Suprapubic skin (tissue), 4 donors: Measurements from ENCODE around the gene SIK3. TPM values are rescaled to one million over a fixed set of nuclear protein-coding genes. Genes with fewer than 3 reads are reported as not detected.

ENCODE experiments used
- DNase-seq, 2 donors: peaks; one replicate each; pipeline ENCODE4 v3.0.0-alpha.2; 2019; ENCODE audit warnings: low spot score in 2 of 2
- H3K27ac ChIP-seq: fragments of 200-600 bp; sonication (generic); one replicate; pipeline ENCODE4 v1.5.1; 2019
- H3K27me3 ChIP-seq: fragments of 200-600 bp; sonication (generic); one replicate; pipeline ENCODE4 v1.5.1; 2019
- H3K36me3 ChIP-seq: fragments of 200-600 bp; sonication (generic); one replicate; pipeline ENCODE4 v1.5.1; 2019
- H3K4me1 ChIP-seq: fragments of 200-600 bp; sonication (generic); one replicate; pipeline ENCODE4 v1.5.1; 2019
- H3K4me3 ChIP-seq: fragments of 200-600 bp; sonication (generic); one replicate; pipeline ENCODE4 v1.5.1; 2019; ENCODE audit warnings: mild to moderate bottlenecking
- H3K9me3 ChIP-seq: fragments of 200-600 bp; sonication (generic); one replicate; pipeline ENCODE4 v1.5.1; 2019
- EP300 ChIP-seq: sonication (generic); formaldehyde crosslinking; IDR thresholded peaks from one replicate; pipeline ENCODE4 v1.6.1; 2017; ENCODE audit warnings: antibody characterized with exemption
- POLR2A ChIP-seq, 2 donors: fragments of 450-650 bp; IDR thresholded peaks; one replicate each; pipeline ENCODE4 v1.6.1; 2017; ENCODE audit warnings: antibody characterized with exemption in 2 of 2, mild to moderate bottlenecking in 2 of 2, moderate library complexity in 2 of 2
- POLR2AphosphoS5 ChIP-seq, 3 donors: sonication (generic); formaldehyde crosslinking; IDR thresholded peaks; one replicate each; pipeline ENCODE4 v1.6.1; 2017; ENCODE audit warnings: antibody characterized with exemption in 3 of 3
- WGBS: methylation state at CpG from one replicate; pipeline ENCODE4 v1.1.5; 2018; 5-methylcytosine and 5-hydroxymethylcytosine counted together
- total RNA-seq, 4 donors: library from RNA; depleted of rRNA; stranded (reverse); fragments of >200 nt; gene quantifications; one replicate each; pipeline ENCODE4 v1.1.0, GENCODE V29; 2016
- TF ChIP-seq, protein P1 (sequence below), 2 donors: fragments of 200-600 bp in 1 of 2; fragments of 450-650 bp in 1 of 2; sonication (generic) in 1 of 2; IDR thresholded peaks; one replicate each; pipeline ENCODE4 v1.5.1; 2016 to 2019; ENCODE audit warnings: antibody characterized with exemption in 2 of 2, mild to moderate bottlenecking in 1 of 2, moderate library complexity in 1 of 2

The SIK3 gene
- total RNA-seq, 4 donors from 2014 or later: 31.6 to 60.8 (median 37.5) TPM

DNA sequence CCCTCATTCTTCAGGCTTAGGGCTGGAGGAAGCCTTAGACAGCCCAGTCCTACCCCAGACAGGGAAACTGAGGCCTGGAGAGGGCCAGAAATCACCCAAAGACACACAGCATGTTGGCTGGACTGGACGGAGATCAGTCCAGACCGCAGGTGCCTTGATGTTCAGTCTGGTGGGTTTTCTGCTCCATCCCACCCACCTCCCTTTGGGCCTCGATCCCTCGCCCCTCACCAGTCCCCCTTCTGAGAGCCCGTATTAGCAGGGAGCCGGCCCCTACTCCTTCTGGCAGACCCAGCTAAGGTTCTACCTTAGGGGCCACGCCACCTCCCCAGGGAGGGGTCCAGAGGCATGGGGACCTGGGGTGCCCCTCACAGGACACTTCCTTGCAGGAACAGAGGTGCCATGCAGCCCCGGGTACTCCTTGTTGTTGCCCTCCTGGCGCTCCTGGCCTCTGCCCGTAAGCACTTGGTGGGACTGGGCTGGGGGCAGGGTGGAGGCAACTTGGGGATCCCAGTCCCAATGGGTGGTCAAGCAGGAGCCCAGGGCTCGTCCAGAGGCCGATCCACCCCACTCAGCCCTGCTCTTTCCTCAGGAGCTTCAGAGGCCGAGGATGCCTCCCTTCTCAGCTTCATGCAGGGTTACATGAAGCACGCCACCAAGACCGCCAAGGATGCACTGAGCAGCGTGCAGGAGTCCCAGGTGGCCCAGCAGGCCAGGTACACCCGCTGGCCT lies 267.9 kb downstream of the SIK3 start:
- H3K4me1 ChIP-seq: peaks cover 2% of the 10 kb centered on the region
- no peaks in the 10 kb centered on the region for H3K27me3 ChIP-seq
- H3K9me3 ChIP-seq: no peaks in the 10 kb centered on the region
- WGBS: 94% methylated on average over 12 of the region's 17 CpGs
- TF ChIP-seq POLR2AphosphoS5 (IDR thresholded peaks at IDR 0.05): no peak
- TF ChIP-seq, protein P1, sequence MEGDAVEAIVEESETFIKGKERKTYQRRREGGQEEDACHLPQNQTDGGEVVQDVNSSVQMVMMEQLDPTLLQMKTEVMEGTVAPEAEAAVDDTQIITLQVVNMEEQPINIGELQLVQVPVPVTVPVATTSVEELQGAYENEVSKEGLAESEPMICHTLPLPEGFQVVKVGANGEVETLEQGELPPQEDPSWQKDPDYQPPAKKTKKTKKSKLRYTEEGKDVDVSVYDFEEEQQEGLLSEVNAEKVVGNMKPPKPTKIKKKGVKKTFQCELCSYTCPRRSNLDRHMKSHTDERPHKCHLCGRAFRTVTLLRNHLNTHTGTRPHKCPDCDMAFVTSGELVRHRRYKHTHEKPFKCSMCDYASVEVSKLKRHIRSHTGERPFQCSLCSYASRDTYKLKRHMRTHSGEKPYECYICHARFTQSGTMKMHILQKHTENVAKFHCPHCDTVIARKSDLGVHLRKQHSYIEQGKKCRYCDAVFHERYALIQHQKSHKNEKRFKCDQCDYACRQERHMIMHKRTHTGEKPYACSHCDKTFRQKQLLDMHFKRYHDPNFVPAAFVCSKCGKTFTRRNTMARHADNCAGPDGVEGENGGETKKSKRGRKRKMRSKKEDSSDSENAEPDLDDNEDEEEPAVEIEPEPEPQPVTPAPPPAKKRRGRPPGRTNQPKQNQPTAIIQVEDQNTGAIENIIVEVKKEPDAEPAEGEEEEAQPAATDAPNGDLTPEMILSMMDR (IDR thresholded peaks at IDR 0.05): no peak
- no peak for TF ChIP-seq POLR2A (IDR thresholded peaks at IDR 0.05)
- no peak for TF ChIP-seq EP300
- no peak overlapping the region for H3K4me3 ChIP-seq
- no peak overlapping the region for H3K27ac ChIP-seq
- H3K36me3 ChIP-seq: no peaks in the 10 kb centered on the region
- no peak for DNase-seq

DNA sequence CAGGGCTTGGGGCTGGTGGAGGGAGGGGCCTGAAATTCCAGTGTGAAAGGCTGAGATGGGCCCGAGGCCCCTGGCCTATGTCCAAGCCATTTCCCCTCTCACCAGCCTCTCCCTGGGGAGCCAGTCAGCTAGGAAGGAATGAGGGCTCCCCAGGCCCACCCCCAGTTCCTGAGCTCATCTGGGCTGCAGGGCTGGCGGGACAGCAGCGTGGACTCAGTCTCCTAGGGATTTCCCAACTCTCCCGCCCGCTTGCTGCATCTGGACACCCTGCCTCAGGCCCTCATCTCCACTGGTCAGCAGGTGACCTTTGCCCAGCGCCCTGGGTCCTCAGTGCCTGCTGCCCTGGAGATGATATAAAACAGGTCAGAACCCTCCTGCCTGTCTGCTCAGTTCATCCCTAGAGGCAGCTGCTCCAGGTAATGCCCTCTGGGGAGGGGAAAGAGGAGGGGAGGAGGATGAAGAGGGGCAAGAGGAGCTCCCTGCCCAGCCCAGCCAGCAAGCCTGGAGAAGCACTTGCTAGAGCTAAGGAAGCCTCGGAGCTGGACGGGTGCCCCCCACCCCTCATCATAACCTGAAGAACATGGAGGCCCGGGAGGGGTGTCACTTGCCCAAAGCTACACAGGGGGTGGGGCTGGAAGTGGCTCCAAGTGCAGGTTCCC lies 268.6 kb downstream of the SIK3 start, which contains the start of gene APOC3:
TSS of gene APOC3 (plus strand) at position 383 of the 659 bp plus-strand sequence. CDS start 676 bp downstream, outside the sequence.
- Histone ChIP-seq H3K27me3 (no peaks in the 10 kb centered on the region), H3K4me1 (no peaks in the 10 kb centered on the region), H3K9me3 (no peaks in the 10 kb centered on the region), H3K27ac (no peak within 1 kb of the TSS), H3K36me3 (no peaks in the 10 kb centered on the region), H3K4me3 (no peak within 1 kb of the TSS)
- 73% methylated on average over 9 of the region's 9 CpGs for WGBS
- TF ChIP-seq POLR2AphosphoS5 (IDR thresholded peaks at IDR 0.05): no peak
- no peak for DNase-seq

DNA sequence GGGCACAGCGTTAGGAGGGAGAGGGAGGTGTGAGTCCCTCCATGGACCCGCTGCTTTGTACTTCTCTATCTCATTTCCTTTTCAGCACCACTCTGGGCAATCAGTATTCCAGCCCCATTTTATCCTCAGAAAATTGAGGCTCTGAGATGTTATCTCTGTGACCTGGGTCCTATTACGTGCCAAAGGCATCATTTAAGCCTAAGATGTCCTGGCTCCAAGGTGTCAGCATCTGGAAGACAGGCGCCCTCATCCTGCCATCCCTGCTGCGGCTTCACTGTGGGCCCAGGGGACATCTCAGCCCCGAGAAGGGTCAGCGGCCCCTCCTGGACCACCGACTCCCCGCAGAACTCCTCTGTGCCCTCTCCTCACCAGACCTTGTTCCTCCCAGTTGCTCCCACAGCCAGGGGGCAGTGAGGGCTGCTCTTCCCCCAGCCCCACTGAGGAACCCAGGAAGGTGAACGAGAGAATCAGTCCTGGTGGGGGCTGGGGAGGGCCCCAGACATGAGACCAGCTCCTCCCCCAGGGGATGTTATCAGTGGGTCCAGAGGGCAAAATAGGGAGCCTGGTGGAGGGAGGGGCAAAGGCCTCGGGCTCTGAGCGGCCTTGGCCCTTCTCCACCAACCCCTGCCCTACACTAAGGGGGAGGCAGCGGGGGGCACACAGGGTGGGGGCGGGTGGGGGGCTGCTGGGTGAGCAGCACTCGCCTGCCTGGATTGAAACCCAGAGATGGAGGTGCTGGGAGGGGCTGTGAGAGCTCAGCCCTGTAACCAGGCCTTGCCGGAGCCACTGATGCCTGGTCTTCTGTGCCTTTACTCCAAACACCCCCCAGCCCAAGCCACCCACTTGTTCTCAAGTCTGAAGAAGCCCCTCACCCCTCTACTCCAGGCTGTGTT lies 269.4 kb downstream of the SIK3 start:
- no peak for DNase-seq
- no peak overlapping the region for H3K27ac ChIP-seq
- H3K9me3 ChIP-seq: no peaks in the 10 kb centered on the region
- no peaks in the 10 kb centered on the region for H3K4me1 ChIP-seq
- H3K36me3 ChIP-seq: no peaks in the 10 kb centered on the region
- 61% methylated on average over 14 of the region's 16 CpGs for WGBS
- no peaks in the 10 kb centered on the region for H3K27me3 ChIP-seq
- no peak overlapping the region for H3K4me3 ChIP-seq
- TF ChIP-seq EP300: no peak
- TF ChIP-seq POLR2A (IDR thresholded peaks at IDR 0.05): no peak

DNA sequence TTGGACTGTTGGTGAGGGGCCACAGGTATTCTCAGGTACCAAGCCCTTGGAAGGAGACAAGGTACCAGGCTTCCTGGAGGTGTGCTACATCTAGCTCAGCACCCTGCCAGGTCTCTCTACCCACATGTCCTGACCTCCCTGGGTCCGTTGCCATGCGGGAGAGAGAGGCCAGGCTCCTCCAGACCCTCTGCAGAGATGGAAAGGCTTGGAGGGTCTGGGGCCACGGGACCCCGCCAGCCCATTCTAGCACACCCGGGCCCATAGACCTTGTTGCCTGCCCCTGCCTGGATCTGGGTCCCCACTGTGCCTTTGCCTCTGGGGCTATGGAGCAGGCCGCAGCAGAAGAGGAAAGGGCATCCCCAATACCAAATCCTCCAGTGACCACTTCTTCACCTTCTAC lies 270.8 kb downstream of the SIK3 start:
- Histone ChIP-seq H3K27me3 (no peaks in the 10 kb centered on the region), H3K27ac (no peak overlapping the region), H3K9me3 (no peaks in the 10 kb centered on the region), H3K4me3 (no peak overlapping the region), H3K36me3 (no peaks in the 10 kb centered on the region), H3K4me1 (no peaks in the 10 kb centered on the region)
- TF ChIP-seq, protein P1 (IDR thresholded peaks at IDR 0.05): no peak
- TF ChIP-seq POLR2AphosphoS5 (IDR thresholded peaks at IDR 0.05): no peak
- no peak for TF ChIP-seq EP300
- TF ChIP-seq POLR2A (IDR thresholded peaks at IDR 0.05): no peak
- WGBS: 86% methylated on average over 6 of the region's 6 CpGs
- no peak for DNase-seq

DNA sequence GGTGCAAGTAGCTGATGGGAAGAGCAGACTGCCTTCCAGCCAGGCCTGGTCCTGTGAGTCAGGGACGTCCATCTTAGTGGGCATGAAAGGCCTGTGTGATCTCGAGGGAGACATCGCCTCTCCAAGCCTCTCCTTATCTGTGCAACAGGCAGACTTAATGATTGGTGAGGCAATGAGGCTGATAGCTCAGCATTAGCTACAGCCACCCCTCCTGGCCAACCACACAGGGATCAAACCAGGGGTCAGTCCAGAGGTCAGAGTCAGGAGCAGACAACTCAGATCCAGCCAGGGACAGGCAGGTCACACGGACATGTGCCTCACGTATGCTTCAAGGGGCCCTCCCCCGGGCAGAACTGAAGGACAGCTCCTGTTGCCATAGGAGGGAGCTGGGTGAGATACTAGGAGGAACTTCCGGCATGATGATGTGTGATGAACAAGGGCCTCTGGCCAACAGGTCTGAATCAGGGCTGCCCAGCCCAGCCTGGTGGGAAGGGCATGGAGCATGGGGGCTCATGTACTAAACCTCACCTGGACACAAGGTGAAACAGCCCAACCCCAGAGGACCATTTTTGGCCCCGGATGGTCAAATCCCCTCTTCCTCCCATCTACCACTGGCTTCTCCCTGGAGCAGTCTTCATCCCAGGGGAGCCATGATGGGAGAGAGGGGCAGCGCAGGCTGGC lies 271.3 kb downstream of the SIK3 start:
- WGBS: 70% methylated on average over 4 of the region's 9 CpGs
- DNase-seq: no peak
- no peaks in the 10 kb centered on the region for H3K4me1 ChIP-seq
- H3K4me3 ChIP-seq: no peak overlapping the region
- H3K27me3 ChIP-seq: no peaks in the 10 kb centered on the region
- TF ChIP-seq POLR2A (IDR thresholded peaks at IDR 0.05) (no peak), POLR2AphosphoS5 (IDR thresholded peaks at IDR 0.05) (no peak), EP300 (no peak)
- TF ChIP-seq, protein P1 (IDR thresholded peaks at IDR 0.05): no peak
- no peaks in the 10 kb centered on the region for H3K36me3 ChIP-seq
- H3K9me3 ChIP-seq: no peaks in the 10 kb centered on the region
- H3K27ac ChIP-seq: no peak overlapping the region
